Natural killer cell (primary cell): ENCODE data around the gene FBXO28. TPM values are rescaled to one million over a fixed set of nuclear protein-coding genes. Genes with fewer than 3 reads are reported as not detected.
A peak's percentile ranks its signal among the peaks of the same experiment; 100 is the strongest.

ENCODE experiments used
- ATAC-seq, 3 donors: fragments of 150-1000 bp in 2 of 3; fragments of 200-7000 bp in 1 of 3; cut with Tn5 transposase; 1 replicate in 1 of 3; 2 replicates in 2 of 3; pipeline ENCODE4 v1.10.0; 2021; ENCODE audit warnings: mild to moderate bottlenecking in 2 of 3, moderate library complexity in 2 of 3
- DNase-seq, 2 donors: peaks; one replicate each; pipeline versions ENCODE4 v3.0.0 to v3.0.0-alpha.2; 2013 to 2021; ENCODE audit warnings: mixed read lengths in 1 of 2
- H3K27ac ChIP-seq: one replicate; pipeline ENCODE4 v1.5.1; 2013; ENCODE audit warnings: mild to moderate bottlenecking, low read length
- H3K27me3 ChIP-seq: one replicate; pipeline ENCODE4 v1.6.1; 2013; ENCODE audit warnings: low read length; ENCODE audit not compliant: control insufficient read depth, insufficient read depth
- H3K36me3 ChIP-seq: one replicate; pipeline ENCODE4 v1.6.1; 2013; ENCODE audit warnings: low read length; ENCODE audit not compliant: control insufficient read depth, insufficient read depth
- H3K4me1 ChIP-seq: one replicate; pipeline ENCODE4 v1.6.1; 2013; ENCODE audit warnings: low read length; ENCODE audit not compliant: control insufficient read depth, insufficient read depth
- H3K4me3 ChIP-seq: one replicate; pipeline ENCODE4 v1.5.1; 2013; ENCODE audit warnings: low read length
- H3K9me3 ChIP-seq: one replicate; pipeline ENCODE4 v1.6.1; 2013; ENCODE audit warnings: low read length; ENCODE audit not compliant: control insufficient read depth, insufficient read depth
- H3K27ac Mint-ChIP-seq, 2 donors: one replicate each; pipeline ENCODE4 v1.8.0; 2022; ENCODE audit warnings: mild to moderate bottlenecking in 2 of 2, mixed read lengths in 2 of 2, moderate library complexity in 1 of 2
- H3K27me3 Mint-ChIP-seq, 2 donors: one replicate each; pipeline ENCODE4 v1.8.0; 2022; ENCODE audit warnings: low read depth in 2 of 2, mixed read lengths in 2 of 2
- H3K36me3 Mint-ChIP-seq: one replicate; pipeline ENCODE4 v1.8.0; 2022; ENCODE audit warnings: mixed read lengths
- H3K4me1 Mint-ChIP-seq, 2 donors: one replicate each; pipeline ENCODE4 v1.8.0; 2022; ENCODE audit warnings: mixed read lengths in 2 of 2
- H3K4me3 Mint-ChIP-seq: one replicate; pipeline ENCODE4 v1.8.0; 2022; ENCODE audit warnings: mild to moderate bottlenecking, moderate library complexity, mixed read lengths
- H3K9me3 Mint-ChIP-seq, 2 donors: one replicate each; pipeline ENCODE4 v1.8.0; 2022; ENCODE audit warnings: mixed read lengths in 2 of 2
- CTCF ChIP-seq: fragments of 200-600 bp; IDR thresholded peaks from one replicate; pipeline ENCODE4 v1.8.0; 2022; ENCODE audit warnings: antibody characterized with exemption
- WGBS: methylation state at CpG from one replicate; pipeline ENCODE4 v1.1.7; 2013; ENCODE audit warnings: missing lambda C conversion rate; ENCODE audit not compliant: insufficient coverage; 5-methylcytosine and 5-hydroxymethylcytosine counted together
- intact Hi-C: fragments of 100-400 bp; cut with micrococcal nuclease; formaldehyde crosslinking; loops from one replicate; pipeline ENCODE4 v1.14.2; 2022
- total RNA-seq, 4 donors: library from RNA; stranded (reverse); fragments of 120-200 nt in 1 of 4; gene quantifications; one replicate each; pipeline versions ENCODE4 v1.2.3 to v1.2.4, GENCODE V29; 2013 to 2022

FBXO28 gene
- total RNA-seq, 3 donors from 2014 or later (not counting 1 experiment from before 2014, with no cell fraction given): 26.2 to 28.4 (median 28.1) TPM

- no peak for TF ChIP-seq CTCF
- no peak overlapping the region for H3K27ac Mint-ChIP-seq
- intact Hi-C loops: loop anchor here (5.0 kb wide), 1 partner anchor 64 kb away; no protein-coding TSS in a partner anchor
- H3K27ac ChIP-seq: no peak overlapping the region
- H3K4me3 Mint-ChIP-seq: no peak overlapping the region
- peaks cover 2 to 4% of the 10 kb centered on the region in 2 donors for H3K27me3 Mint-ChIP-seq
- 94% methylated on average over 11 of the region's 11 CpGs for WGBS
- no peaks in the 10 kb centered on the region for H3K27me3 ChIP-seq
- H3K36me3 Mint-ChIP-seq: no peaks in the 10 kb centered on the region
- no peak for DNase-seq
- no peak overlapping the region for H3K4me3 ChIP-seq
- H3K9me3 Mint-ChIP-seq: no peaks in the 10 kb centered on the region
- peaks cover 36% of the 10 kb centered on the region for H3K4me1 ChIP-seq
- ATAC-seq: no peak
- no peaks in the 10 kb centered on the region for H3K36me3 ChIP-seq
- H3K9me3 ChIP-seq: no peaks in the 10 kb centered on the region
- H3K4me1 Mint-ChIP-seq: peaks cover 15 to 24% of the 10 kb centered on the region in 2 donors
Observed at GRCh38 chr1:224180783-224181452, 67.0 kb downstream of the FBXO28 start.

- Mint-ChIP-seq H3K27ac (peak overlapping the region in 1 of 2 donors; percentile 90), H3K4me3 (peak overlapping the region; percentile 86), H3K9me3 (no peaks in the 10 kb centered on the region), H3K36me3 (no peaks in the 10 kb centered on the region), H3K4me1 (peaks cover 15 to 24% of the 10 kb centered on the region in 2 donors), H3K27me3 (peaks cover 0 to 2% of the 10 kb centered on the region in 2 donors)
- DNase-seq: no peak
- intact Hi-C loops: loop anchor here (5.0 kb wide), 1 partner anchor 64 kb away; no protein-coding TSS in a partner anchor
- no peaks in the 10 kb centered on the region for H3K36me3 ChIP-seq
- no peaks in the 10 kb centered on the region for H3K27me3 ChIP-seq
- H3K4me3 ChIP-seq: no peak overlapping the region
- H3K9me3 ChIP-seq: no peaks in the 10 kb centered on the region
- 95% methylated on average over 4 of the region's 4 CpGs for WGBS
- H3K4me1 ChIP-seq: peaks cover 38% of the 10 kb centered on the region
- ATAC-seq: no peak
- TF ChIP-seq CTCF: no peak
- no peak overlapping the region for H3K27ac ChIP-seq
Observed at GRCh38 chr1:224181453-224181810, 67.5 kb downstream of the FBXO28 start.

- 52% methylated on average over 16 of the region's 22 CpGs for WGBS
- TF ChIP-seq CTCF: no peak
- Mint-ChIP-seq H3K36me3 (no peaks in the 10 kb centered on the region), H3K4me3 (peak overlapping the region; percentile 86), H3K27me3 (peaks cover 0 to 2% of the 10 kb centered on the region in 2 donors), H3K27ac (peak overlapping the region; percentile 84 to 90), H3K4me1 (peaks cover 15 to 24% of the 10 kb centered on the region in 2 donors), H3K9me3 (no peaks in the 10 kb centered on the region)
- Histone ChIP-seq H3K4me1 (peaks cover 38% of the 10 kb centered on the region), H3K4me3 (peak overlapping the region; percentile 92), H3K27ac (peak overlapping the region; percentile 97), H3K36me3 (no peaks in the 10 kb centered on the region), H3K27me3 (no peaks in the 10 kb centered on the region), H3K9me3 (no peaks in the 10 kb centered on the region)
- intact Hi-C loops: loop anchor here (2.0 to 5.0 kb wide), 2 partner anchors 65 to 151 kb away; no protein-coding TSS in a partner anchor
- peak; percentile 1 to 28 (median 5) for ATAC-seq
- DNase-seq: peak in 1 of 2 donors; percentile 83
Observed at GRCh38 chr1:224182057-224182865, 68.3 kb downstream of the FBXO28 start.
